Spleen (tissue), 7 donors: ENCODE measurements around the gene USP10.

Source experiments
- CTCF ChIP-seq, 11 experiments: fragments of 200-600 bp in 7 of 11; fragments of 450-650 bp in 4 of 11; sonication (generic) in 4 of 11; IDR thresholded peaks in 8 of 11; conservative IDR thresholded peaks in 3 of 11; 1 replicate in 7 of 11; 2 replicates in 4 of 11; pipeline versions ENCODE4 v1.4.0 to v1.8.0; 2016 to 2021; ENCODE audit warnings: antibody characterized with exemption in 11 of 11, inconsistent platforms in 4 of 11, mild to moderate bottlenecking in 1 of 11
- POLR2AphosphoS5 ChIP-seq, 3 donors: sonication (generic); formaldehyde crosslinking; IDR thresholded peaks; one replicate each; pipeline ENCODE4 v1.5.1; 2017; ENCODE audit warnings: antibody characterized with exemption in 3 of 3
- donor health status: DM: no; HTN: no; CAD: no; lungs with moderate emphysema.
- donor health status: DM: no; HTN: no; CAD: no.
- donor health status: DM: no; HTN: no; CAD: no.

- TF ChIP-seq CTCF (IDR thresholded peaks at IDR 0.05 in 8 of 11, conservative IDR thresholded peaks at IDR 0.05 in 3 of 11) = no peak
- TF ChIP-seq POLR2AphosphoS5 (IDR thresholded peaks at IDR 0.05) = no peak
These were observed 121.0 kb downstream of the USP10 start for GRCh38 chr16:84820771-84821170.
